Measurements from ENCODE around the gene FUS.
"Not testable (repeated sequence)": the region's sequence is repeated elsewhere in the genome, so short reads cannot be mapped to it uniquely, and the experiment has no call there.

Gene FUS

DNA sequence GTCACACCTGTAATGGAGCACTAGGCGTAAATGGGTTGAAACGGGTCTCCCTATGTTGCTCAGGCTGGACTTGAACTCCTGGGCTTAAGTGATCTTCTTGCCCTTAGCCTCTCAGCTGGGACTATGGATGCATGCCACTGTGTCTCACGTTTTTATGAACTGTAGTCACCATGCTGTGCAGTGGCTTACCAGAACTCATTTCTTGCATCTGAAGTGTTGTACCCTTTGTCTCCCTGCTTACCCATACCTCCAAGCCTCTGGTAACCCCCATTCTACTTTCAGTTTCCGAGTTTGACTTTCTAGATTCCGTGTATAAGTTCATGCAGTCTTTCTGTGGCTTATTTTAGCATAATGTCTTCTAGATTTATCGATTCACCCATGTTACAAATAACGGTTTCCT, 15.0 kb downstream of the FUS start:
- H4K8ac ChIP-seq (ENCODE audit: low read depth, low read length), result no peak overlapping the region
- H2BK5ac ChIP-seq (ENCODE audit: low read depth, low read length, poor library complexity), result no peak overlapping the region
- H2AK5ac ChIP-seq (ENCODE audit: low read length), result no peak overlapping the region
- no peaks in the 10 kb centered on the region for H3K27me3 ChIP-seq (ENCODE audit: insufficient read depth, low read length)
- H3K36me3 ChIP-seq (ENCODE audit: control insufficient read depth in 1 of 2, insufficient read depth in 2 of 2, low read length in 2 of 2), result peaks cover 53 to 80% of the 10 kb centered on the region in 2 experiments
- H4K12ac ChIP-seq (ENCODE audit: low read depth, low read length), result no peak overlapping the region
- no peaks in the 10 kb centered on the region for H3K9me3 ChIP-seq (ENCODE audit: insufficient read depth, low read depth, low read length)
- DNase-seq, result no peak
- no peak overlapping the region for H3K18ac ChIP-seq (ENCODE audit: low read length)
- no peaks in the 10 kb centered on the region for H3K79me2 ChIP-seq (ENCODE audit: control insufficient read depth, insufficient read depth, low read length, poor library complexity)
- no peaks in the 10 kb centered on the region for H3K4me1 ChIP-seq (ENCODE audit: control insufficient read depth in 1 of 2, insufficient read depth in 2 of 2, low read length in 2 of 2)
- H3K23ac ChIP-seq (ENCODE audit: low read length), result no peak overlapping the region
- H2AFZ ChIP-seq (ENCODE audit: insufficient read depth, low read length, poor library complexity), result no peak overlapping the region
- no peak overlapping the region for H3K4ac ChIP-seq (ENCODE audit: low read depth, low read length)
- no CpG with 5 or more reads among the region's 7 CpGs for WGBS (ENCODE audit: extremely low coverage, insufficient coverage, insufficient read length)
- no peak overlapping the region for H3K9ac ChIP-seq (ENCODE audit: low read length)
- H3K79me1 ChIP-seq (ENCODE audit: low read length), result no peaks in the 10 kb centered on the region
- no peak overlapping the region for H3K4me2 ChIP-seq (ENCODE audit: low read length)
- no peak overlapping the region for H2BK12ac ChIP-seq (ENCODE audit: low read length)
- no peak overlapping the region for H4K91ac ChIP-seq (ENCODE audit: low read depth, low read length)
- H3K14ac ChIP-seq (ENCODE audit: low read length), result no peak overlapping the region
- H2BK120ac ChIP-seq (ENCODE audit: insufficient read depth, low read length, poor library complexity), result no peak overlapping the region
- no peak overlapping the region for H3K4me3 ChIP-seq (ENCODE audit: low read depth, low read length)
- no peak overlapping the region for H3K27ac ChIP-seq (ENCODE audit: low read depth, low read length)

GRCh38 chr16:31195861-31196260, 15.9 kb downstream of the FUS start:
- H4K8ac ChIP-seq (ENCODE audit: low read depth, low read length); DNase-seq; H3K14ac ChIP-seq (ENCODE audit: low read length); H3K79me1 ChIP-seq (ENCODE audit: low read length); H3K79me2 ChIP-seq (ENCODE audit: control insufficient read depth, insufficient read depth, low read length, poor library complexity); H3K4me1 ChIP-seq (ENCODE audit: control insufficient read depth in 1 of 2, insufficient read depth in 2 of 2, low read length in 2 of 2); H3K27me3 ChIP-seq (ENCODE audit: insufficient read depth, low read length); H4K12ac ChIP-seq (ENCODE audit: low read depth, low read length); H2BK12ac ChIP-seq (ENCODE audit: low read length); H2AK5ac ChIP-seq (ENCODE audit: low read length); H2BK5ac ChIP-seq (ENCODE audit: low read depth, low read length, poor library complexity); H3K9me3 ChIP-seq (ENCODE audit: insufficient read depth, low read depth, low read length); H3K4ac ChIP-seq (ENCODE audit: low read depth, low read length); H3K27ac ChIP-seq (ENCODE audit: low read depth, low read length); H3K18ac ChIP-seq (ENCODE audit: low read length); H2AFZ ChIP-seq (ENCODE audit: insufficient read depth, low read length, poor library complexity); H3K23ac ChIP-seq (ENCODE audit: low read length); H3K9ac ChIP-seq (ENCODE audit: low read length); H4K91ac ChIP-seq (ENCODE audit: low read depth, low read length); H3K4me3 ChIP-seq (ENCODE audit: low read depth, low read length); H2BK120ac ChIP-seq (ENCODE audit: insufficient read depth, low read length, poor library complexity); H3K4me2 ChIP-seq (ENCODE audit: low read length): not testable (repeated sequence)
- no CpG with 5 or more reads among the region's 11 CpGs for WGBS (ENCODE audit: extremely low coverage, insufficient coverage, insufficient read length)
- peaks cover 46 to 70% of the 10 kb centered on the region in 2 experiments for H3K36me3 ChIP-seq (ENCODE audit: control insufficient read depth in 1 of 2, insufficient read depth in 2 of 2, low read length in 2 of 2)

- no peak overlapping the region for H2BK12ac ChIP-seq (ENCODE audit: low read length)
Measured at GRCh38 chr16:31196324-31197088, 16.6 kb downstream of the FUS start.

GRCh38 chr16:31198207-31198882, 18.4 kb downstream of the FUS start:
- no peak overlapping the region for H3K4ac ChIP-seq (ENCODE audit: low read depth, low read length)
- no peak overlapping the region for H3K23ac ChIP-seq (ENCODE audit: low read length)
- no peak overlapping the region for H2AFZ ChIP-seq (ENCODE audit: insufficient read depth, low read length, poor library complexity)
- no peak overlapping the region for H3K27ac ChIP-seq (ENCODE audit: low read depth, low read length)
- no peak overlapping the region for H3K4me3 ChIP-seq (ENCODE audit: low read depth, low read length)
- no peak overlapping the region for H3K14ac ChIP-seq (ENCODE audit: low read length)
- peaks cover 30 to 46% of the 10 kb centered on the region in 2 experiments for H3K36me3 ChIP-seq (ENCODE audit: control insufficient read depth in 1 of 2, insufficient read depth in 2 of 2, low read length in 2 of 2)
- H3K18ac ChIP-seq (ENCODE audit: low read length), result no peak overlapping the region
- no peaks in the 10 kb centered on the region for H3K79me2 ChIP-seq (ENCODE audit: control insufficient read depth, insufficient read depth, low read length, poor library complexity)
- H4K91ac ChIP-seq (ENCODE audit: low read depth, low read length), result no peak overlapping the region
- peaks cover 2% of the 10 kb centered on the region for H3K9me3 ChIP-seq (ENCODE audit: insufficient read depth, low read depth, low read length)
- no peaks in the 10 kb centered on the region for H3K79me1 ChIP-seq (ENCODE audit: low read length)
- no peak overlapping the region for H2AK5ac ChIP-seq (ENCODE audit: low read length)
- no peak overlapping the region for H3K4me2 ChIP-seq (ENCODE audit: low read length)
- H2BK120ac ChIP-seq (ENCODE audit: insufficient read depth, low read length, poor library complexity), result no peak overlapping the region
- no peak overlapping the region for H4K12ac ChIP-seq (ENCODE audit: low read depth, low read length)
- H3K4me1 ChIP-seq (ENCODE audit: control insufficient read depth in 1 of 2, insufficient read depth in 2 of 2, low read length in 2 of 2), result peaks cover 9 to 11% of the 10 kb centered on the region in 2 experiments
- WGBS (ENCODE audit: extremely low coverage, insufficient coverage, insufficient read length), result no CpG with 5 or more reads among the region's 7 CpGs
- H2BK12ac ChIP-seq (ENCODE audit: low read length), result no peak overlapping the region
- no peak overlapping the region for H2BK5ac ChIP-seq (ENCODE audit: low read depth, low read length, poor library complexity)
- no peak for DNase-seq
- peaks cover 11% of the 10 kb centered on the region for H3K27me3 ChIP-seq (ENCODE audit: insufficient read depth, low read length)
- no peak overlapping the region for H4K8ac ChIP-seq (ENCODE audit: low read depth, low read length)
- no peak overlapping the region for H3K9ac ChIP-seq (ENCODE audit: low read length)

More at GRCh38 chr16:31196324-31197088, 16.6 kb downstream of the FUS start:
- Histone ChIP-seq H3K27ac (ENCODE audit: low read depth, low read length) (no peak overlapping the region), H3K27me3 (ENCODE audit: insufficient read depth, low read length) (no peaks in the 10 kb centered on the region), H3K4me1 (ENCODE audit: control insufficient read depth in 1 of 2, insufficient read depth in 2 of 2, low read length in 2 of 2) (peaks cover 2 to 3% of the 10 kb centered on the region in 2 experiments), H2BK120ac (ENCODE audit: insufficient read depth, low read length, poor library complexity) (no peak overlapping the region), H3K9me3 (ENCODE audit: insufficient read depth, low read depth, low read length) (no peaks in the 10 kb centered on the region), H3K4me2 (ENCODE audit: low read length) (no peak overlapping the region), H2BK5ac (ENCODE audit: low read depth, low read length, poor library complexity) (no peak overlapping the region), H3K18ac (ENCODE audit: low read length) (no peak overlapping the region), H2AK5ac (ENCODE audit: low read length) (no peak overlapping the region), H3K23ac (ENCODE audit: low read length) (no peak overlapping the region), H2AFZ (ENCODE audit: insufficient read depth, low read length, poor library complexity) (no peak overlapping the region), H4K8ac (ENCODE audit: low read depth, low read length) (no peak overlapping the region), H4K91ac (ENCODE audit: low read depth, low read length) (no peak overlapping the region), H3K36me3 (ENCODE audit: control insufficient read depth in 1 of 2, insufficient read depth in 2 of 2, low read length in 2 of 2) (peaks cover 42 to 64% of the 10 kb centered on the region in 2 experiments), H3K4ac (ENCODE audit: low read depth, low read length) (no peak overlapping the region), H3K14ac (ENCODE audit: low read length) (no peak overlapping the region), H4K12ac (ENCODE audit: low read depth, low read length) (no peak overlapping the region), H3K79me2 (ENCODE audit: control insufficient read depth, insufficient read depth, low read length, poor library complexity) (no peaks in the 10 kb centered on the region), H3K79me1 (ENCODE audit: low read length) (no peaks in the 10 kb centered on the region), H3K9ac (ENCODE audit: low read length) (no peak overlapping the region), H3K4me3 (ENCODE audit: low read depth, low read length) (no peak overlapping the region)
- WGBS (ENCODE audit: extremely low coverage, insufficient coverage, insufficient read length), result no CpG with 5 or more reads among the region's 17 CpGs
- peak; percentile 44 to 45 for DNase-seq

All from trophoblast cell (in vitro differentiated cells and primary cell).